ENCODE results near the gene EIF3L.
A peak's percentile ranks its signal among the peaks of the same experiment; 100 is the strongest.

- TF ChIP-seq CTCF (IDR thresholded peaks at IDR 0.05; ENCODE audit: borderline replicate concordance, extremely low read depth, low read length, poor library complexity, severe bottlenecking), result peak; percentile 0
- no peak for TF ChIP-seq EZH2 (IDR thresholded peaks at IDR 0.05; ENCODE audit: borderline replicate concordance, low read depth, low read length, severe bottlenecking)
Observed at GRCh38 chr22:37805810-37806277, 43.4 kb upstream of the EIF3L start.

Data from DND-41 (cell line).